HG03280 (cell line): ENCODE results near the gene IFT80.

ENCODE experiments used
- ATAC-seq: cut with Tn5 transposase; IDR thresholded peaks from one replicate; pipeline ENCODE4 v1.9.1; 2021; ENCODE audit warnings: mild to moderate bottlenecking, moderate library complexity; ENCODE audit not compliant: unreplicated experiment

The IFT80 gene

DNA sequence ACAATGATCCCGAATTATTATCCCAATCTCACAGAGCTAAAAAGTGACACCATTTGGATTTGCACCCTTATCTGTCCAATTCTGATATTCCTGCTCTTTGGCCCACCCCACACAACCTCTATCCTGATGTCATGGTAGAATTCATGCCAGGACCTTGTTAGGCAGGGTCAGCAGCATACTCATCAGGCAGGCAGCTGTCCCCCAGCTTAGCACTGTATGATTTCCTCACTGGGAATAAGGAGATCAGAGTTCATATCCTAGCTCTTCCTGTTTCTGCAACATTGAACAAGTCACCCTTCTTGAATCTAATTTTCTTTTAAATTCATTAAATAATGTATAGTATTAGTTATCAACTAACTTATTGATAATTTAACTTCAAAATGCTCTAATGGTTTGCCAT is 185.8 kb downstream of the IFT80 start:
- no peak for ATAC-seq

DNA sequence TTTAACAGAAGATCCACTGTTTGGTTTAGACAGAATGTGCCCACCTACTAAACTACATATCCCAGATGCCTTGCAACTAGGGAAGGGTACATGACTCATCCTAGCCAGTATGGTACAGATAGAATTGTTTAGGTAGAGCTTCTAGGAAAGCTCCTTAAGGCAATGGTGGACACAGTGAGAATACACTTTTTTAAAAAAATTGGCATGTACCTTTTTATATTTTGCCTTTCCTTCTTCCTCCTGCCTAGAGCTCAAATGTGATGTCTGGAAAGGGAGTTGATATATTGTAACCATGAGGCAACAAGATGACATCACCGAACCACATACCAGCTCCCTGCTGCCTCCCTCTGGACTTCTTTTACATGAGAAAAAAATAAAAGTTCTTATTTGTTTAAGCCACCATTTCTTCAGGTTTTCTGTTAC is 188.2 kb downstream of the IFT80 start:
- peak; percentile 48 for ATAC-seq

DNA sequence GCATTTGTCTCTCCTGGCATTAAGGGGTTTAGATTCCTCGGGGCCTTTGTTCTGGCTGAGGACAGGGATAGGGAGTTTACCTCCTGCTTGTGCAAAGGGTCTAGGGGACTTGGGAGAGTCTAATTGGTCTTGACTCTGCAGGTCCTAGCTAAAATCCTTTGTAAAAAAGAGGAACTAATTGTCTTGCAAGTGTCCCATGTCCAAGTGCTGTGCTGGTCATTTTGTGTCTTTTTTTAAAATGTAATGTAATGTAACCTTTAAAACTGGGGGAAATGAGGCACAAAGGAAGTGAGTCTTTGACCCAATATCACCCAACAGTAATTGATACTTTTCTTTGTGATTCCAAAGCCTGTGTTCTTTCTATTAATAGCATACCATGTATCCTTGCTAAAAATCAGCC is 188.7 kb downstream of the IFT80 start:
- no peak for ATAC-seq
